Measurements from ENCODE around the gene CAPN7.

CAPN7 gene

DNA sequence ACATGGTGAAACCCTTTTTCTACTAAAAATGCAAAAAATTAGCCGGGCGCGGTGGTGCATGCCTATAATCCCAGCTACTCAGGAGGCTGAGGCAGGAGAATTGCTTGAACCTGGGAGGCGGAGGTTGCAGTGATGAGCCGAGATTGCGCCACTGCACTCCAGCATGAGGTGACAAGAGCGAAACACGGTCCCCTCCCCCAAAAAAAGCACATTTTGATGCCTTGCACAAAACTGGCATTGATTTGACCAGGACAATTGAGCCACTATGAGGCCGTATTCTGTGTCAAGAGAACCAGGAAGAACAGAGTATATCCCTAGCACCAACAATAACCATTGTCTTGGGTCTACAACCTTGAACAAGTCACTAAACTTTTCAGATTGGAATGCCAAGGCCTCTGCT lies 75.8 kb downstream of the CAPN7 start:
- CTCF ChIA-PET, result interaction anchor here (0.7 to 18.2 kb wide), 5 partner anchors 16 to 124 kb away, joined by 3 to 203 read pairs (median 3); no protein-coding TSS in a partner anchor
- POLR2A ChIA-PET, result no interaction called here
- TF ChIP-seq, protein P1, sequence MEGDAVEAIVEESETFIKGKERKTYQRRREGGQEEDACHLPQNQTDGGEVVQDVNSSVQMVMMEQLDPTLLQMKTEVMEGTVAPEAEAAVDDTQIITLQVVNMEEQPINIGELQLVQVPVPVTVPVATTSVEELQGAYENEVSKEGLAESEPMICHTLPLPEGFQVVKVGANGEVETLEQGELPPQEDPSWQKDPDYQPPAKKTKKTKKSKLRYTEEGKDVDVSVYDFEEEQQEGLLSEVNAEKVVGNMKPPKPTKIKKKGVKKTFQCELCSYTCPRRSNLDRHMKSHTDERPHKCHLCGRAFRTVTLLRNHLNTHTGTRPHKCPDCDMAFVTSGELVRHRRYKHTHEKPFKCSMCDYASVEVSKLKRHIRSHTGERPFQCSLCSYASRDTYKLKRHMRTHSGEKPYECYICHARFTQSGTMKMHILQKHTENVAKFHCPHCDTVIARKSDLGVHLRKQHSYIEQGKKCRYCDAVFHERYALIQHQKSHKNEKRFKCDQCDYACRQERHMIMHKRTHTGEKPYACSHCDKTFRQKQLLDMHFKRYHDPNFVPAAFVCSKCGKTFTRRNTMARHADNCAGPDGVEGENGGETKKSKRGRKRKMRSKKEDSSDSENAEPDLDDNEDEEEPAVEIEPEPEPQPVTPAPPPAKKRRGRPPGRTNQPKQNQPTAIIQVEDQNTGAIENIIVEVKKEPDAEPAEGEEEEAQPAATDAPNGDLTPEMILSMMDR (IDR thresholded peaks at IDR 0.05; ENCODE audit: control extremely low read depth, extremely low read depth, low read depth, missing control alignments), result no peak
- DNase-seq (ENCODE audit: extremely low spot score), result no peak

DNA sequence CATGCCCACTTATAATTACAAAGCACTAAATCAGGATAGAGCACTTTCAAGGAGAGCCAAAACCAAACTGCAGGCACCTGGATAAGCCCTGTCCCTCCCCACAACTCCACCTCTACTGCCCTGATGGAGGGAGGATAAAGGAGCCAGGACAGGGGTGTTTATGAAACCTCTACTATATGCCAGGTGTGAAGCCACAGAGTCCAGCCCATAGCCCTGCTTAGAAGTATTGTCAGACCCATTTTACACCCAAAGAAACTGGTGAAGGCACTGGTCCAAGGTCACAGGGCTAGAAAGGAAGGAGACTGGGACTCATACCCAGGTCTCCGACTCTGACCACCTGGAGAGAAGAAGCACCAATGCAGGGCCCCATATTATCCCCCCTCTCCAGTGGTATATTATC lies 77.7 kb downstream of the CAPN7 start:
- TF ChIP-seq, protein P1 (IDR thresholded peaks at IDR 0.05; ENCODE audit: control extremely low read depth, extremely low read depth, low read depth, missing control alignments), result no peak
- DNase-seq (ENCODE audit: extremely low spot score), result no peak
- POLR2A ChIA-PET, result no interaction called here
- CTCF ChIA-PET, result interaction anchor here (0.9 to 18.2 kb wide), 7 partner anchors 8 to 42 kb away, joined by 3 to 203 read pairs (median 4); no protein-coding TSS in a partner anchor

DNA sequence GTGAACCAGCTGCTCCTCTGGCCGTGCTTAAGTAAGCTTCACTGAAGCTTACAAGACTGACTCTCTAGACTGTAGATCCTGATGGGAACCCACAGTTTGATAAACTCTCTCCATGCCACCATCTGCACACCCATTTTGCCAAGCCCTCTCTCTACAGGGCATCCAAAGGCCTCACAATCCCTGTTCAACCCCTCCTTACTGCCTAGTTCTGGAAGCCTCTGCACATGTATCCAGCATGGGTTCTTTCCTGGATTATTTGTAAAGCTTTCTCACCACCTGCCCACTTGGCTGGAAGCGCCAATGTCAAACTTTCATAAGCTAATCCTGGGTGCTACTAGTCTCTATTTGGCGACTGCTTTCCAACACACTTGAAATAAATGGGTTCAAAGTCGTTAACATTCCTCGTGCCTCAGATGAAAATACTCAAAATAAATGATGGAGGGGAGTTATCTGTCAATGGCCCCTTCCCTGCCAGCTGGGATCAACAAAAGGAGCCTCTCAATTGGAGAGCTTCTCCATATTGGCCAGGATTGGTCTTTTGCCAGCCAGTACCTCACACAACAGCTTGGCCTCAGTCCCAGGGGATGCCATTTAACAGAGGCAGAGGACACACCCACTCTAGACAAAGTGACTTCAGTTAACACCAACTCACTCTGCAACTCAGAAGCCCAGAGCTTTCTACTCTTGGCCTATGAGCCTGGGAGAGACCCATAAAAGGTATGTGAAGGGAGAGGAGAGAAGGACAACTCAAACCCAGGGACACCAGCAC lies 78.3 kb downstream of the CAPN7 start:
- no peak for DNase-seq (ENCODE audit: extremely low spot score)
- TF ChIP-seq, protein P1 (IDR thresholded peaks at IDR 0.05; ENCODE audit: control extremely low read depth, extremely low read depth, low read depth, missing control alignments), result no peak
- ChIA-PET CTCF (interaction anchor here (0.9 to 18.2 kb wide), 9 partner anchors 9 to 49 kb away, joined by 3 to 203 read pairs (median 4); partner anchors contain the start of gene SH3BP5), POLR2A (no interaction called here)

DNA sequence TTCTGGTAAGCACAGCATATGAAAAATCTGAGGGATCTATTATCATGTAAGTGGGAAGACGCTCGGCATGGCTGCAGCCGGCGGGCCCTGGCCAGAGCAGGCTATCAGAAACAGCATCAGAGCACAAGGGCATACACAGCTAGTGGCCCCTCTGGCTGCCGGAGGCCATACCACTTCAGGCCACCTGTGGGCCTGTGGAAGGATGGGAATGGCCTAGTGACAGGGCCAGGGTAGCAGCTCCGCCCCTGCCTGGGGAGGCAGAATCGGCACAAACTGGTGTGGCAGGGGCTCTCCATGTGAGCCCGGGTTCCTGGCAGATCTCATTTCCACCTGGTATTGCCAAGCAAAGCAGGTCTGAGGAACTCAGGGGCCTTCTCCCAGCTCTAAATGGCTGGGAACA lies 80.0 kb downstream of the CAPN7 start:
- no peak for DNase-seq (ENCODE audit: extremely low spot score)
- TF ChIP-seq, protein P1 (IDR thresholded peaks at IDR 0.05; ENCODE audit: control extremely low read depth, extremely low read depth, low read depth, missing control alignments), result no peak
- CTCF ChIA-PET, result interaction anchor here (1.2 to 18.2 kb wide), 6 partner anchors 12 to 79 kb away, joined by 3 to 203 read pairs (median 5); partner anchors contain the start of gene SH3BP5
- POLR2A ChIA-PET, result no interaction called here

DNA sequence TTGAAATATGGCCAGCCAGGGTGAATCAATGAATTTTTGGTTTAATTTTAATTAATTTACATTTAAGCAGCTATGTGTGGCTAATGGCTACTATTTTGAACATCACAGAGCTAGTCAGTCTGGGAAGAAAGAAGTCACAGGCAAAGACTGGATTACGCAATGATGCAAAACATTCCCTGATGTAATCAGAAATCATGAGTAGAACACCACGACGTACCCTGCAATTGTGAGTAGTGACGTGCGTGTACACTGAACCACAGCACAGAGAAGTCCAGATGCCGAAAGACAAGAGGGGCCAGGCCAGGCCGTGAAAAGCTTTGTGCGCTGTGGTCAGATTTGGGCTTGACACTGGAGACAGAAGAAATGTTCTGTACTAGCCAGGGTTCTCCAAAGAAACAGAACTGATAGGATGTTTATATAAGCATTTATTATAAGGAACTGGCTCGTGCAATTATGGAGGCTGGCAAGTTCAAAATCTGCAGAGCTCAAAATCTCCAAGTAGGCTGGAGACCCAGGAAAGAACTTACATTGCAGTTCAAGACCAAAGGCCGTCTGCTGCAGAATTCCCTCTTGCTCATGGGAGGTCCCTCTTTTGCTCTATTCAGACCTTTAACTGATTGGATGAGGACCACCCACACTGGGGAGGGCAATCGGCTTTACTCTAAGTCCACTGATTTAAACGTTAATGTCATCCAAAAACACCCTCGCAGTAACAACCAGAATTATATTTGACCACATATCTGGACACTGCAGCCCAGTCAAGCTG lies 81.7 kb downstream of the CAPN7 start:
- TF ChIP-seq, protein P1 (IDR thresholded peaks at IDR 0.05; ENCODE audit: control extremely low read depth, extremely low read depth, low read depth, missing control alignments), result no peak
- ChIA-PET POLR2A (no interaction called here), CTCF (interaction anchor here (1.0 to 18.2 kb wide), 9 partner anchors 7 to 76 kb away, joined by 3 to 203 read pairs (median 6); partner anchors contain the start of gene SH3BP5)
- DNase-seq (ENCODE audit: extremely low spot score), result no peak

DNA sequence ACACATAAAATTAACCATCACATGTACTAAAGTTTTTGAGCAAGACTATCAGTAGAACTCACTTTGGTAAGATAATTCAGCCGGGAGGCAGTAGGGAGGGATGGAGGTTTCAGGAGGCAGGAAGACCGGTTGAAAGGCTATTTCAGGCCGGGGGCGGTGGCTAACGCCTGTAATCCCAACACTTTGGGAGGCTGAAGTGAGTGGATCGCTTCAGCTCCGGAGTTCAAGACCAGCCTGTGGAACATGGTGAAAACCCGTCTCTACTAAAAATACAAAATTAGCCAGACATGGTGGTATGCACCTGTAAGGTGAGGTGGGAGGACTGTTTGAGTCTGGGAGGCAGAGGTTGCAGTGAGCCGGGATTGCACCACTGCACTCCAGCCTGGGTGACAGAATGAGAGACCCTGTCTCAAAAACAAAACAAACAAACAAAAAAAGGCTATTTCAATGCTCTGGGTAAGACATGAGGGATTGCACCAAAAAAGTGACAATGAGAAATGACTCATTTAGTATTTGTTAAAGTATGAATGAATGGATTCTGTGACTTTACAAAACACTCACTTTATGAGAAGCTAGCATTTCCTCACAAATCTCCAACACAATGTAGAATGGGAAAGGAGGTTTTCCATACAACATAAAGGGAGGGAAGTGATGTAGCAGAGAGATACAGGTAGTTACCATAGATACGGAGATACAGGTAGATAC lies 82.4 kb downstream of the CAPN7 start:
- DNase-seq (ENCODE audit: extremely low spot score), result no peak
- POLR2A ChIA-PET, result no interaction called here
- CTCF ChIA-PET, result interaction anchor here (1.0 to 18.2 kb wide), 7 partner anchors 9 to 76 kb away, joined by 3 to 203 read pairs (median 6); partner anchors contain the start of gene SH3BP5
- TF ChIP-seq, protein P1 (IDR thresholded peaks at IDR 0.05; ENCODE audit: control extremely low read depth, extremely low read depth, low read depth, missing control alignments), result no peak

All from GM10248 (cell line).